HepG2 (cell line): Measurements from ENCODE around the gene FOXE3. TPM values are rescaled to one million over a fixed set of nuclear protein-coding genes. Genes with fewer than 3 reads are reported as not detected.

Source experiments
- AGO2 ChIP-seq: fragments of 200-400 bp; formaldehyde crosslinking; optimal IDR thresholded peaks from 2 replicates; pipeline ENCODE3; 2017; ENCODE audit warnings: mild to moderate bottlenecking, low read depth, low read length, moderate library complexity
- DDIT3 ChIP-seq: sonication (generic); formaldehyde crosslinking; IDR thresholded peaks from 2 replicates; pipeline ENCODE4 v1.4.0; 2020; ENCODE audit warnings: mild to moderate bottlenecking, missing genetic modification reagents
- ELF1 ChIP-seq: sonication (generic); formaldehyde crosslinking; IDR thresholded peaks from 2 replicates; pipeline ENCODE4 v1.4.0; 2020; ENCODE audit warnings: missing genetic modification reagents
- FOXK2 ChIP-seq: fragments of 450-650 bp; IDR thresholded peaks from 2 replicates; pipeline ENCODE4 v1.6.1; 2016
- HNF4G ChIP-seq, 2 experiments: sonication (generic) in 1 of 2; formaldehyde crosslinking in 1 of 2; IDR thresholded peaks; 2 replicates each; pipeline versions ENCODE4 v1.4.0 to v1.6.1; 2011 to 2020; ENCODE audit warnings: borderline replicate concordance in 2 of 2, low read depth in 2 of 2, mild to moderate bottlenecking in 2 of 2, low read length in 1 of 2, missing genetic modification reagents in 1 of 2, moderate library complexity in 1 of 2
- KLF15 ChIP-seq: sonication (generic); formaldehyde crosslinking; IDR thresholded peaks from 2 replicates; pipeline ENCODE4 v1.8.1; 2023; ENCODE audit warnings: borderline replicate concordance, mild to moderate bottlenecking, inconsistent platforms, missing genetic modification reagents, mixed read lengths
- KLF9 ChIP-seq: IDR thresholded peaks from 2 replicates; pipeline ENCODE4 v1.6.1; 2016; ENCODE audit warnings: low read depth
- KMT2A ChIP-seq: sonication (generic); formaldehyde crosslinking; IDR thresholded peaks from 2 replicates; pipeline ENCODE4 v1.4.0; 2020; ENCODE audit warnings: missing genetic modification reagents
- MAFF ChIP-seq: IDR thresholded peaks from 2 replicates; pipeline ENCODE4 v1.6.1; 2011; ENCODE audit warnings: low read depth, low read length, improper control_type of control experiment
- MEIS2 ChIP-seq: sonication (generic); formaldehyde crosslinking; IDR thresholded peaks from 2 replicates; pipeline ENCODE4 v1.9.0; 2021; ENCODE audit warnings: mild to moderate bottlenecking, missing genetic modification reagents
- MTA1 ChIP-seq: sonication (generic); formaldehyde crosslinking; IDR thresholded peaks from 2 replicates; pipeline ENCODE4 v1.4.0; 2020; ENCODE audit warnings: missing genetic modification reagents, mild to moderate bottlenecking, borderline replicate concordance
- MTF2 ChIP-seq: sonication (generic); formaldehyde crosslinking; IDR thresholded peaks from 2 replicates; pipeline ENCODE4 v1.5.0; 2020; ENCODE audit warnings: missing genetic modification reagents, borderline replicate concordance
- POGZ ChIP-seq: sonication (generic); formaldehyde crosslinking; IDR thresholded peaks from 2 replicates; pipeline ENCODE4 v1.4.0; 2020; ENCODE audit warnings: mild to moderate bottlenecking, missing genetic modification reagents
- RFX1 ChIP-seq: fragments of 450-650 bp; IDR thresholded peaks from 2 replicates; pipeline ENCODE4 v1.6.1; 2017
- SRSF4 ChIP-seq: fragments of 200-400 bp; formaldehyde crosslinking; IDR thresholded peaks from one replicate; pipeline ENCODE4 v1.6.1; 2018; ENCODE audit warnings: mild to moderate bottlenecking, low read depth, low read length, moderate library complexity; ENCODE audit not compliant: poor library complexity, severe bottlenecking
- TAF1 ChIP-seq: sonication (generic); formaldehyde crosslinking; IDR thresholded peaks from 2 replicates; pipeline ENCODE4 v1.4.0; 2020; ENCODE audit warnings: missing genetic modification reagents
- TBP ChIP-seq: sonication (generic); formaldehyde crosslinking; IDR thresholded peaks from 2 replicates; pipeline ENCODE4 v1.5.0; 2020; ENCODE audit warnings: missing genetic modification reagents
- ZEB1 ChIP-seq: IDR thresholded peaks from 2 replicates; pipeline ENCODE4 v1.6.1; 2012; ENCODE audit warnings: mild to moderate bottlenecking, low read depth, inconsistent platforms; ENCODE audit not compliant: insufficient replicate concordance
- ZFP90 ChIP-seq: sonication (generic); formaldehyde crosslinking; IDR thresholded peaks from 2 replicates; pipeline ENCODE4 v1.8.0; 2022; ENCODE audit warnings: missing genetic modification reagents, mild to moderate bottlenecking, inconsistent platforms, borderline replicate concordance
- ZMYM2 ChIP-seq: sonication (generic); formaldehyde crosslinking; IDR thresholded peaks from 2 replicates; pipeline ENCODE4 v1.8.0; 2022; ENCODE audit warnings: mild to moderate bottlenecking, missing genetic modification reagents
- ZMYM4 ChIP-seq: sonication (generic); formaldehyde crosslinking; IDR thresholded peaks from 2 replicates; pipeline ENCODE4 v1.8.1; 2023; ENCODE audit warnings: mild to moderate bottlenecking, missing genetic modification reagents
- ZNF441 ChIP-seq: sonication (generic); formaldehyde crosslinking; IDR thresholded peaks from 2 replicates; pipeline ENCODE4 v1.7.0; 2021; ENCODE audit warnings: missing genetic modification reagents, borderline replicate concordance
- ZNF558 ChIP-seq: sonication (generic); formaldehyde crosslinking; IDR thresholded peaks from 2 replicates; pipeline ENCODE4 v1.9.0; 2022; ENCODE audit warnings: mild to moderate bottlenecking, missing genetic modification reagents, borderline replicate concordance
- ZNF678 ChIP-seq: sonication (generic); formaldehyde crosslinking; IDR thresholded peaks from 2 replicates; pipeline ENCODE4 v1.4.0; 2020; ENCODE audit warnings: mild to moderate bottlenecking, missing genetic modification reagents
- ZNF713 ChIP-seq: sonication (generic); formaldehyde crosslinking; IDR thresholded peaks from 2 replicates; pipeline ENCODE4 v1.4.0; 2020; ENCODE audit warnings: mild to moderate bottlenecking, missing genetic modification reagents
- ZNF746 ChIP-seq: sonication (generic); formaldehyde crosslinking; IDR thresholded peaks from 2 replicates; pipeline ENCODE4 v1.8.0; 2022; ENCODE audit warnings: mild to moderate bottlenecking, missing genetic modification reagents
- ZNF841 ChIP-seq: sonication (generic); formaldehyde crosslinking; IDR thresholded peaks from 2 replicates; pipeline ENCODE4 v1.8.1; 2023; ENCODE audit warnings: missing genetic modification reagents, borderline replicate concordance
- ZNF850 ChIP-seq: sonication (generic); formaldehyde crosslinking; conservative IDR thresholded peaks from 2 replicates; pipeline ENCODE4 v1.9.0; 2021; ENCODE audit warnings: mild to moderate bottlenecking, missing genetic modification reagents
- ZSCAN25 ChIP-seq: sonication (generic); formaldehyde crosslinking; IDR thresholded peaks from 2 replicates; pipeline ENCODE4 v1.8.0; 2022; ENCODE audit warnings: mild to moderate bottlenecking, missing genetic modification reagents
- polyA plus RNA-seq, 8 experiments: library from polyadenylated mRNA; depleted of rRNA in 3 of 8; stranded (reverse) in 7 of 8; unstranded in 1 of 8; fragments of >200 nt; fragmentation: Illumina TruSeq in 4 of 8; extraction: Trizol in 4 of 8; gene quantifications; 2 replicates each; pipeline versions ENCODE4 v1.2.1 to v1.2.3, GENCODE V29; 2011 to 2016; ENCODE audit warnings: low read depth in 4 of 8, missing spikeins in 1 of 8, mixed read lengths in 1 of 8; ENCODE audit not compliant: insufficient read depth in 1 of 8
- total RNA-seq, 5 experiments: library from RNA; depleted of rRNA; stranded (reverse); fragments of >200 nt; fragmentation: Illumina TruSeq; extraction: Trizol; gene quantifications; 2 replicates each; pipeline ENCODE4 v1.2.3, GENCODE V29; 2016; ENCODE audit warnings: low read depth in 1 of 5
- TF ChIP-seq, protein P1 (sequence below): IDR thresholded peaks from 2 replicates; pipeline ENCODE4 v1.6.1; 2018; ENCODE audit warnings: missing genetic modification reagents, mild to moderate bottlenecking, missing compliant biosample characterization

The FOXE3 gene
- total and polyA plus RNA-seq, 2 of the 13 experiments (the other 11 are each of a cell fraction or from before 2014, with no cell fraction given) = not detected

GRCh38 chr1:47436304-47436978 lies 20.4 kb downstream of the FOXE3 start (continued):
- no peak for TF ChIP-seq MTF2
- no peak for TF ChIP-seq DDIT3
- TF ChIP-seq, protein P1, sequence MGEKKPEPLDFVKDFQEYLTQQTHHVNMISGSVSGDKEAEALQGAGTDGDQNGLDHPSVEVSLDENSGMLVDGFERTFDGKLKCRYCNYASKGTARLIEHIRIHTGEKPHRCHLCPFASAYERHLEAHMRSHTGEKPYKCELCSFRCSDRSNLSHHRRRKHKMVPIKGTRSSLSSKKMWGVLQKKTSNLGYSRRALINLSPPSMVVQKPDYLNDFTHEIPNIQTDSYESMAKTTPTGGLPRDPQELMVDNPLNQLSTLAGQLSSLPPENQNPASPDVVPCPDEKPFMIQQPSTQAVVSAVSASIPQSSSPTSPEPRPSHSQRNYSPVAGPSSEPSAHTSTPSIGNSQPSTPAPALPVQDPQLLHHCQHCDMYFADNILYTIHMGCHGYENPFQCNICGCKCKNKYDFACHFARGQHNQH (CRISPR knock-in tag) = no peak
- no peak for TF ChIP-seq KMT2A (CRISPR knock-in tag)
- TF ChIP-seq ZMYM4 (CRISPR knock-in tag) = peak; percentile 41; the same call in 1 of the 2 replicates
- TF ChIP-seq ZNF850 (CRISPR knock-in tag) = 0 out of 2 replicates have a peak, but pooled peaks have one; percentile 26
- no peak for TF ChIP-seq ZNF713 (CRISPR knock-in tag)
- TF ChIP-seq TAF1 (CRISPR knock-in tag) = 0 out of 2 replicates have a peak, but pooled peaks have one; percentile 28
- TF ChIP-seq MAFF = no peak
- no peak for TF ChIP-seq FOXK2
- no peak for TF ChIP-seq ZNF558 (CRISPR knock-in tag)
- TF ChIP-seq ZFP90 (CRISPR knock-in tag) = peak; percentile 50; the same call in 1 of the 2 replicates
- TF ChIP-seq POGZ = peak; percentile 51; the same call in 1 of the 2 replicates
- peak; percentile 43; the same call in 1 of the 2 replicates for TF ChIP-seq MTA1 (CRISPR knock-in tag)
- peak; percentile 19; the same call in 1 of the 2 replicates for TF ChIP-seq ZNF441
- TF ChIP-seq HNF4G (IDR thresholded peaks at IDR 0.05; ENCODE audit: borderline replicate concordance, low read depth, low read length) = peak; percentile 45; the same call in 1 of the 2 replicates
- no peak for TF ChIP-seq HNF4G (CRISPR knock-in tag; IDR thresholded peaks at IDR 0.05; ENCODE audit: borderline replicate concordance, low read depth)
- TF ChIP-seq ZNF678 (CRISPR knock-in tag) = 0 out of 2 replicates have a peak, but pooled peaks have one; percentile 24
- no peak for TF ChIP-seq KLF15
- no peak for TF ChIP-seq MEIS2
- no peak for TF ChIP-seq TBP (CRISPR knock-in tag)
- peak; percentile 43; the same call in 1 of the 2 replicates for TF ChIP-seq ZNF841 (CRISPR knock-in tag)
- TF ChIP-seq SRSF4 = no peak
- TF ChIP-seq ZEB1 = no peak
- peak; percentile 82 for TF ChIP-seq ZMYM2 (CRISPR knock-in tag)
- TF ChIP-seq KLF9 (CRISPR knock-in tag) = no peak
- no peak for TF ChIP-seq ZSCAN25 (CRISPR knock-in tag)
- peak; percentile 39; the same call in 1 of the 2 replicates for TF ChIP-seq ELF1 (CRISPR knock-in tag)
- no peak for TF ChIP-seq AGO2
- TF ChIP-seq RFX1 = no peak
- TF ChIP-seq ZNF746 = no peak
